Measurements from ENCODE around the gene SYNE1. TPM values are rescaled to one million over a fixed set of nuclear protein-coding genes. Genes with fewer than 3 reads are reported as not detected.
A peak's percentile ranks its signal among the peaks of the same experiment; 100 is the strongest.

Gene SYNE1
- total RNA-seq, 1 experiment from 2014 or later = 23.0 TPM

- Histone ChIP-seq H3K4me1 (peaks cover 27% of the 10 kb centered on the region), H3K4me3 (ENCODE audit: low read depth, low read length) (no peak overlapping the region), H3K36me3 (ENCODE audit: control insufficient read depth, insufficient read depth, low read length) (no peaks in the 10 kb centered on the region), H3K9me3 (no peaks in the 10 kb centered on the region), H3K27me3 (replicated peaks; ENCODE audit: control insufficient read depth, insufficient read depth, low read length) (no peaks in the 10 kb centered on the region)
- BruUV-seq (replicated peaks) = no TSS peak
- Mint-ChIP-seq H3K4me3 (ENCODE audit: unreplicated experiment) (no peak overlapping the region), H3K27me3 (ENCODE audit: insufficient read depth, unreplicated experiment) (no peaks in the 10 kb centered on the region), H3K36me3 (ENCODE audit: insufficient read depth, unreplicated experiment) (no peaks in the 10 kb centered on the region), H3K9me3 (ENCODE audit: unreplicated experiment) (peaks cover 12% of the 10 kb centered on the region), H3K27ac (ENCODE audit: unreplicated experiment) (no peak overlapping the region), H3K4me1 (ENCODE audit: low read depth, unreplicated experiment) (peaks cover 19% of the 10 kb centered on the region)
- intact Hi-C loops (cut with micrococcal nuclease; ENCODE audit: unreplicated experiment) = no loop called here
- ChIA-PET CTCF (no interaction called here), POLR2A (no interaction called here)
- DNase-seq = no peak
- TF ChIP-seq CTCF (IDR thresholded peaks at IDR 0.05; ENCODE audit: insufficient read depth in 1 of 2, low read depth in 1 of 2, low read length in 1 of 2, severe bottlenecking in 1 of 2, unreplicated experiment in 1 of 2) = no peak
Observed at GRCh38 chr6:152600022-152600421, 37.1 kb downstream of the SYNE1 start.

GRCh38 chr6:152598901-152599537 is 38.1 kb downstream of the SYNE1 start:
- no peaks in the 10 kb centered on the region for H3K36me3 ChIP-seq (ENCODE audit: control insufficient read depth, insufficient read depth, low read length)
- BruUV-seq (replicated peaks) = no TSS peak
- no peaks in the 10 kb centered on the region for H3K9me3 ChIP-seq
- Mint-ChIP-seq H3K27me3 (ENCODE audit: insufficient read depth, unreplicated experiment) (no peaks in the 10 kb centered on the region), H3K36me3 (ENCODE audit: insufficient read depth, unreplicated experiment) (no peaks in the 10 kb centered on the region), H3K9me3 (ENCODE audit: unreplicated experiment) (peaks cover 21% of the 10 kb centered on the region), H3K4me3 (ENCODE audit: unreplicated experiment) (no peak overlapping the region), H3K4me1 (ENCODE audit: low read depth, unreplicated experiment) (peaks cover 29% of the 10 kb centered on the region), H3K27ac (ENCODE audit: unreplicated experiment) (peak overlapping the region; percentile 42)
- H3K27me3 ChIP-seq (replicated peaks; ENCODE audit: control insufficient read depth, insufficient read depth, low read length) = no peaks in the 10 kb centered on the region
- TF ChIP-seq CTCF (IDR thresholded peaks at IDR 0.05; ENCODE audit: insufficient read depth in 1 of 2, low read depth in 1 of 2, low read length in 1 of 2, severe bottlenecking in 1 of 2, unreplicated experiment in 1 of 2) = no peak
- no peak overlapping the region for H3K4me3 ChIP-seq (ENCODE audit: low read depth, low read length)
- H3K4me1 ChIP-seq = peaks cover 36% of the 10 kb centered on the region
- intact Hi-C loops (cut with micrococcal nuclease; ENCODE audit: unreplicated experiment) = no loop called here
- DNase-seq = peak; percentile 35 to 56
- ChIA-PET CTCF (no interaction called here), POLR2A (no interaction called here)

GRCh38 chr6:152598421-152598820 is 38.7 kb downstream of the SYNE1 start:
- H3K27me3 ChIP-seq (replicated peaks; ENCODE audit: control insufficient read depth, insufficient read depth, low read length) = no peaks in the 10 kb centered on the region
- H3K9me3 ChIP-seq = no peaks in the 10 kb centered on the region
- peaks cover 31% of the 10 kb centered on the region for H3K4me1 Mint-ChIP-seq (ENCODE audit: low read depth, unreplicated experiment)
- DNase-seq = no peak
- BruUV-seq (replicated peaks) = no TSS peak
- ChIA-PET CTCF (no interaction called here), POLR2A (no interaction called here)
- peaks cover 21% of the 10 kb centered on the region for H3K9me3 Mint-ChIP-seq (ENCODE audit: unreplicated experiment)
- no peak overlapping the region for H3K4me3 Mint-ChIP-seq (ENCODE audit: unreplicated experiment)
- no peak for TF ChIP-seq CTCF (IDR thresholded peaks at IDR 0.05; ENCODE audit: insufficient read depth in 1 of 2, low read depth in 1 of 2, low read length in 1 of 2, severe bottlenecking in 1 of 2, unreplicated experiment in 1 of 2)
- H3K27ac Mint-ChIP-seq (ENCODE audit: unreplicated experiment) = no peak overlapping the region
- no peaks in the 10 kb centered on the region for H3K36me3 Mint-ChIP-seq (ENCODE audit: insufficient read depth, unreplicated experiment)
- no peaks in the 10 kb centered on the region for H3K36me3 ChIP-seq (ENCODE audit: control insufficient read depth, insufficient read depth, low read length)
- H3K27me3 Mint-ChIP-seq (ENCODE audit: insufficient read depth, unreplicated experiment) = no peaks in the 10 kb centered on the region
- peaks cover 42% of the 10 kb centered on the region for H3K4me1 ChIP-seq
- no peak overlapping the region for H3K4me3 ChIP-seq (ENCODE audit: low read depth, low read length)
- intact Hi-C loops (cut with micrococcal nuclease; ENCODE audit: unreplicated experiment) = no loop called here

Measured in Caco-2 (cell line).